Activated T-cell treated with anti-CD3 and anti-CD28 coated beads for 1 hour (primary cell): Measurements from ENCODE around the gene SEMA3D.

Experiments used
- DNase-seq: peaks from one replicate; pipeline ENCODE4 v3.0.0-alpha.2; 2020; ENCODE audit warnings: low read depth

The SEMA3D gene

GRCh38 chr7:85078181-85078580 lies 108.7 kb downstream of the SEMA3D start:
- no peak for DNase-seq

- DNase-seq, result no peak
Measured at GRCh38 chr7:85075864-85076263, 111.0 kb downstream of the SEMA3D start.

- DNase-seq, result no peak
Measured at GRCh38 chr7:85074992-85075391, 111.9 kb downstream of the SEMA3D start.

GRCh38 chr7:85074016-85074415 lies 112.8 kb downstream of the SEMA3D start:
- no peak for DNase-seq

GRCh38 chr7:85070967-85071628 lies 115.8 kb downstream of the SEMA3D start:
- DNase-seq, result no peak

GRCh38 chr7:85068799-85069198 lies 118.1 kb downstream of the SEMA3D start:
- no peak for DNase-seq

GRCh38 chr7:85067371-85067770 lies 119.5 kb downstream of the SEMA3D start:
- no peak for DNase-seq

DNA sequence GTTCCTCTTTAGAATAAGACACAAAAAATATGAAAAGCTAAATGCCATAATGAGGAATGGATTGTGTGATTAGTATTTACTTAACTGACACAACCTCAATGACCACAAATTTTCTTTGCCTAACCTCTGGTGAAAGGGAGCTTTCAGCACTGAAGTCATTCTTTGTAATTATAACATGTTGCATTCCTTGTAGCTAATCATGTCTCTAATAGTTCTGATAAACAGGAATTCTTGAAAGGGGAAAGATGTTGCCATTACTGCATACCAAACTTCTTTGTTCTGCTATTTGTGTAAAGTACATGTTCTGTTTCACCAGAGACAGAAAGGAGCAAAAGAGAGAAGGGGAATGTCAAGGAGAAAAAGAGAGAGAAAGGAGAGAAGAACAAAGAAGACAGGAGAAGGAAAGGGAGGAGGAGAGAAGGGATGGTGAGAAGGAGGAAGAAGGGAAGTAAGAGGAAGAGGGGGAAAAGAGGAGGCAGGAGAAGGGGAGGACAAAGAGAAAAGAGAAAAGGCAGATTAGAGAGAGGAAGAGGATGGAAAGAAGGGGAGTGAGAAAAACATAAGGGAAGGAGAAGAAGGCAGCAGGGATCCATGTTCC lies 120.9 kb downstream of the SEMA3D start:
- no peak for DNase-seq

DNA sequence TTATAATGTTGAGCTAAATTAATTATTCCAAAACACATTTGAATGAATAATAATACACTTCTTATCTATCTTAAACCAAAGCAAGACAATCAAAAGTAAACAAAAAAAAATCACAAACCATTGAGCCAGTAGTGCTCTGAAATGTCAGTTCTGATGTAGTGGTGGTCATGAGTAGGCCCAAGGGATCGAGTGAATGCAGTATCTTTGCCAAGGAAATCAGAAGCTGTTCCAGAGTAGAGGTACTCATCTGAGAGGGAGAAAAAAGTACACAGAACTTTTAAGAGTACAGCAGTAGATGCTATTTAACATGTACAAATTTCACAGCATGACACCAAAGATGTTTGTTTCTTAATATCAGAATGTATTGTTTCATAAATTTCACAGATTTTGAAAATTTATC lies 121.5 kb downstream of the SEMA3D start:
- DNase-seq, result no peak

DNA sequence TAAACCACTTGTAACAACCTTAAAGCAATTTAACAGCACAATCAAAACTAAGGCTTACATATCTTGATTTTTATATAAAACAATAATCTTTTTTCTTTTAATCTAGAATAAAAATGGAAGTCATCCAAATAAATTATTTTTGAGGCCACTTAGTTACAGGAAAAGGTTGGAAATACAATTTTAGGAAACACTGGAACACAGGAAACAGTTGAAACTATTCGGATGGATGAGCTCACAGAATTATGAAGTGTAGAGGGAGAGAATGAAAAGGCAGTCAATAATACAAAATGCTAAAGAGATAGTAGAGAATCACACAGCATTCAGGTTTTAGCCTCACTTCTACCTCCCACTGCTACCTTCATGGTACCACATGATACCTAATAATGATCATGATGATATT lies 124.2 kb downstream of the SEMA3D start:
- DNase-seq, result no peak

DNA sequence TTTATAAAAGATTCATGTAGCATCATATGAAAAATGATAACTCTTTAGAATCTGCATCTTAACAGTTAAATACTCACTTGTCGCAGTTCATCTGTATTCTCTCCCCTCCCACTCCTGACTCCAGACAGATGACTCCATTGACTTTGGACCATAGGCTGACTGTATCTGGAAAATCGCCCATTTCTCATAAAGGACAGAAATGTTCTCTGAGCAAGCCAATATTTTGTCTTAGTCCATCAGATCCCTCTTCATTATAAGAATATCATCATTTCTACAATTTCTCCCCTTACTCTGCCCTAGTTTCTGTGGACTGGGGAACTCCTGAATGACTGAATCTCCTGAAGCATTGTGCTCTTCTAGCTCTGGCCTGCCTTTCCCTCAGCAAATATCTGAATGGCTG lies 125.4 kb downstream of the SEMA3D start:
- no peak for DNase-seq

DNA sequence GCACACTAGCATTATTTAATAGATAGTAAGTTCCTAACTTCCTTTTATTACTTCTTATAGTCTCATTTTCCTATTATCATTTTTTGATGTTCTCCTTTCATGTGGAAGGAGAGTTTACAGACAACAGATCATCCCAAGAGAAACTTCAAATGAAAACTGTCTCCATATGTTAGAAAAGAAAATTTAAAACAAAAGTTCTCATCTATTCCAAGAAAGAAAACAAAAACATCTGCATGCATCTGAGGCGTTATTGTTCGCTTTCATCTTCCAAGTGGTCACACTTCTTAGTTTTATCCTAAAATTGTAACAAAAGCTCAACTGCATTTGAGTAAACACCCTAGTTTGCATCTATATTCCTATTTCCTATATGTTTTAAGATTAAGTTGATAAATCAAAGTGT lies 126.2 kb downstream of the SEMA3D start:
- DNase-seq, result no peak

- no peak for DNase-seq
Measured at GRCh38 chr7:85055906-85056305, 130.9 kb downstream of the SEMA3D start.

DNA sequence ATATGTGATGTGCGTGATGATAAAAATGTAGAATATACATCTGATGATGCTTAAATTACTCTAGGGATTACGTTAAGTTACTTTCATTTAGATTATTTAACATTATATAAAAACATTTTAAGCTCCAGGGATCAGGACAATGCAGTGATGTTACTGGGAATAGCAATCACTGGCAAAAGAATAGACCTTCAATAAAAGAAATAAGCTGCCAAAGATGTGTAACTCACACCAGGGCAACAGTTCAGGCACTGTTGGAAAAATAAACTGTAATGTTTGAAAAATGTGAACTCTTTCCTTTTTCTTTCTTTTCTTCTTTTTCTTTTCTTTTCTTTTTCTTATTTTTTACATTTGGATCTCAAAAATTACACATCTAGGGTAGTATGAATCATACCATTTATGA lies 131.7 kb downstream of the SEMA3D start:
- DNase-seq, result no peak

- DNase-seq, result no peak
Measured at GRCh38 chr7:85054306-85054705, 132.6 kb downstream of the SEMA3D start.

- no peak for DNase-seq
Measured at GRCh38 chr7:85052894-85053293, 134.0 kb downstream of the SEMA3D start.

GRCh38 chr7:85052056-85052737 lies 134.7 kb downstream of the SEMA3D start:
- DNase-seq, result no peak

DNA sequence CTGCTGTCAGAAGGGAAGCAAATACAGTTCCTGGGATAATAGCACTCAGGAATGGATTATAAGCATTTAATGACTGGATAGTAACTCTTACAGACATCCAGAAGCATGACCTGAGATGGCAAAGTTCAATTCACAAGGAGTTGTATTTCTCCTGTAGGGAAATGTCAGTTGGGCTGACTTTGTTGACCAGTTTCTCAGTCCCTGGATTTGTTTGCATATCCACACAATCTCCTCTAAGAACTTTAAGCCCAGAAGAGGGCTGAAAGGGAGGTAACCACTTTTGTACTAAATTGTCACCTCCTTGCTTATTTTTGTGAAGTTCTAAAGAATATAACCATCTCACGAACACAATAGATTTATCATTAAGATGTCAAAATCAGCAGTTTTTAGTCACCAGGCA lies 140.3 kb downstream of the SEMA3D start:
- DNase-seq, result no peak

GRCh38 chr7:85041605-85042216 lies 145.1 kb downstream of the SEMA3D start:
- no peak for DNase-seq

DNA sequence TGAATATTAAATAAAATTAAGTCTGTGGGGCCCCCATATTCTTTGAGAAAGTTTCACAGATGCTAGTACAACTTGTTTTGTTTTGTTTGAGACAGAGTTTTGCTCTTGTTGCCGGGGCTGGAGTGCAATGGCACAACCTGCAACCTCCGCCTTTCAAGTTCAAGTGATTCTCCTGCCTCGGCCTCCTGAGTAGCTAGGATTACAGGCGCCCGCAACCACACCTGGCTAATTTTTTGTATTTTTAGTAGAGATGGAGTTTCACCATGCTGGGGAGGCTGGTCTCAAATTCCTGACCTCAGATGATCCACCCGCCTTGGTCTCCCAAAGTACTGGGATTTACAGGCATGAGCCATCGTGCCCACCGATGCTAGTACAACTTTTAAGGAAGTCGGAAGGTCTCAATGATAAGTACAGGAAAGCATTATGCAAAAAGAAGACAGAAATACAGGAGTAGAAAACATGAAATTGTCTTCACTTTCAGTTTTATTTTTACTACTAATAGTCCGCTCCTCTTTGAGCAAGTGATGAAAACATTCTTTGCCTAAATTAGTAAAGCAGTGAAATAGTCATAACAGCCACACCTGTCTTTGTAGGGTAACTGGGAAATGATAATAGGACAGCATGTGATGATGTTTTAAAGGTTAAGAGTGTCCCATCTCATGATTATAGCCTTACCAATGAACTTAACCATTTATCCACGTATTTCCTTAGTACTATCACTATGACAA lies 147.5 kb downstream of the SEMA3D start:
- DNase-seq, result no peak

DNA sequence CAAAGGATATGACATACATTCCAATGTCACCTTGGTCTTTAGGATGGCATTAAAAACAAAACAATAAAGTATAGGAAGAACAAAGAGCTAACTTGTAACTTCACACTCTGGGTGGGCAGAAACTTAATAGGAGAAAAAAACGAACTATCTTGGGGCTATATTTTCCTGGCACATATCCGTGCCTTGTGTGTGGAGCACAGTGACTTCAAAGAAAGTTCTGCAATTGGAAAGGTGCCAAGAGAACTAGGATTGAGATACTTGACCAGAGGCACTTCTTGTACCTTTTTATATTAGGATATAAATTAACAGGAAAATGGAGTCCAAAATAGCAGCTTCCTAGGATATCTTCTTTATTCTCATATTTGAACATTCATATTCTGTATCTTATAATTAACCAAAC lies 148.4 kb downstream of the SEMA3D start:
- DNase-seq, result no peak

GRCh38 chr7:85033263-85033662 lies 153.6 kb downstream of the SEMA3D start:
- no peak for DNase-seq

GRCh38 chr7:85031475-85031874 lies 155.4 kb downstream of the SEMA3D start:
- DNase-seq, result no peak
